Measurements from ENCODE around the gene THSD4.

GRCh38 chr15:71648095-71648494 is 532.8 kb downstream of the THSD4 start:
- TF ChIP-seq CTCF (conservative IDR thresholded peaks at IDR 0.05; ENCODE audit: low read depth, low read length): no peak
- TF ChIP-seq EZH2 (IDR thresholded peaks at IDR 0.05; ENCODE audit: low read length, unreplicated experiment): no peak
